ENCODE data around the gene NLGN4X.

Gene NLGN4X

DNA sequence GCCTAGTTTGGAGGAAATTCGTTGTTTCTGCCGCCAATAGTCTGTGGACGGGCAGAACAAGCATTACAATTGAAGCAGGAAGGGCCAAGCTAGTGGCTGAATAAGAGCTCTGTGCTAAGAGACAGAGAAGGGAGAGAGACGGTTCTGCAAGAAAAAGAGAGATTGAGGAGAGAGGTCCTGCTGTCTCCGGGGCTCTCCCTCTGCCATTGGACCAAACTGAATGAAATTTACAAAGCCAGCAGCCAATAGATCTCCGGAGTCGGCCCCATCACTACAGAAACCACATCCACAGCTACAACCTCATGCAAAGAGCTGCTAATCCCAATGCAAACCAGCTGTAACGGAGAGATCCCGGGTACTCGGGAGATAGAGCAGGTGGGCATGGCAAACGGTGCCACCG is at the start of gene NLGN4X:
NLGN4X (minus strand) TSS at position 148 of the 400 bp plus-strand sequence. CDS start 77,401 bp downstream, outside the sequence.
- no peak for DNase-seq (ENCODE audit: low read depth)

DNA sequence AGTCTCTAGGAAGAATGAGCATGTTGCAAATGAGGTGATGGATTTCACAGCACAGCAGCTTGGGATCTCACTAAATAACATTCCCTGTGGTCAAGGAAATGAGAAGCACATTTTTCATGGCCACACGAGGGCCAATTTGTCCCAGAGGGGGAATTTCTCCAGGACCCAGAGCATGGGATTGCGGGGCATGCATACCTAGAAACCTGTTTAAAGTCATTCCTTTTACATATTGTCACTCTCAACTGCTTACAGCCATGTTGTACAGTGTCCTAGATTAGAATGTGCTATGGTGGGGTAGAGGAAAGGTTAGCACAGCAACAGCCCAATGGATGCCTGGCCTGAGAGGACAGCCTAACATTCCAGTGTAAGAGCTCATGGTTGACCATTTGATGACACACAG is 37.4 kb upstream of the NLGN4X start:
- no peak for DNase-seq (ENCODE audit: low read depth)

DNA sequence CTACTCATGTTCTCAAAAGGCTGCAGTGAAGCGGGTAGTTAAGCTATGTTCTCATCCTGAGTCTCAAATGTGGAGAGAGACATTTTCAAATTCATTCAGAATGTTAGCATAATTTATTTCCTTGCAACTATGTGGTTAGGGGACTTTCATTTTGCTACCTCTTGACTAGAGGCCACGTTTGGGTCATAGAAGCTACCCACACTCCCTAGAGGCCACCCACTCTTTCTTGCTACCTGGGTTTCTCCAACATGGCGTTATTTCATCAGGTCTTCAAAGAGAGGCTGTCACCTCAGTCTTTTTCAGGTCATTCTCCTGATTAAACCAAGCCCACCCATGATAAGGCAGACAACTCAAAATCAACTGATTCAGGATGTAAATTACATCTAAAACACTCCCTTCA is 34.3 kb upstream of the NLGN4X start:
- no peak for DNase-seq (ENCODE audit: low read depth)

DNA sequence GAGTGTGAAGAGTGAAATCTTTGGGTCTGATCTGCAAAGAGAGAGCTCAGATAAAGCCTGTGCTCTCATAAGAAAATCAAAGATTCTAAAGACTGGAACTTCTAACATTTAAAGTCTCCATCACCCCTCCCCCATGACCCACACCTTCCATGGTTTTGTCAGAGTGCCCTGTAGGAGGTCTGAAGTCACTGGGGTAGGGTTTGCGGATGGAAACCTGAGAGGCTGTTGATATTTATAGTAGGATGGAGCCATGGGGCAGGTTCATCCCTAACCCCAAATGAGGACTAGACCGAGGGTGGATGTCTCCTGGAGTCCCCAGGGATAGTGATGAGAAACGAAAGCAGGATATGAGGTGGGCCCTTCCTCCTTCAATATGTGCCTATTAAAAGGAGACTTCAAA is 28.4 kb upstream of the NLGN4X start:
- no peak for DNase-seq (ENCODE audit: low read depth)

DNA sequence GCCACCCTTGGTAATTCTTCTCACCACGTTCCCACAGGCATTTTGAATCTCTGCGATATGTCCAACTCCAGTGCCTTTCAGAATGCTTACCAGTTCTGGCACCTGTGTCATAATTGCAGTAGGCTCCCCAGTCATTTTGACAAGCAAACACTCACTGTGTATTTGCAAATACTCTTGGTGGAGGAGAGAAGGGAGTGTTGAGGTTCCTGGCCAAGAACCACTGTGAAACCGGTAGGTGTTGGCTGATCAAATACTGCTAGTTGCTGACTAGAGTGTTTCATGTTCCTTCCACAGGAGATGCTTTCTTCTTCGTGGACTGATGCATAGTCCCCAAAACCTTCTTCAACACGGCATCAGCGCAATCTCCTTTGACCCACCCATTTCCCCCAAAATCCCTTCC is 16.0 kb upstream of the NLGN4X start:
- no peak for DNase-seq (ENCODE audit: low read depth)

DNA sequence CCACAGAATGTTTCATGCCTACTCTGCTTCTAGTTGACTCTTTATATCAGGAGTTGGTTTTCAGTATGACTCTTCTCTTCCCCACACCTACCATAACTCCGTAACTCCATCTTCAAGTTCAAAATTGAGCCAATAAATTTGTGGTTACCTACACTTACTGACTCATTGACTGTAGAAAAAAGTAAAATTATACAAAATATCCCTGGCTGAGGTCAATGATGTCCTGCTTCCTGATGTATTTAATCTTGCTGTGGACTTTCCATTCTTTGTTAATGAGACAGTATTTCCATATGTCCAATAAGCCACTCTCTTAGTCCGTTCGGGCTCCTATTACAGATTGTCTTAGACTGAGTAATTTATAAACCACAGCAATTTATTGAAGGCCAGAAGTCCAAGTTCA is 9.9 kb upstream of the NLGN4X start:
- DNase-seq (ENCODE audit: low read depth), result no peak

DNA sequence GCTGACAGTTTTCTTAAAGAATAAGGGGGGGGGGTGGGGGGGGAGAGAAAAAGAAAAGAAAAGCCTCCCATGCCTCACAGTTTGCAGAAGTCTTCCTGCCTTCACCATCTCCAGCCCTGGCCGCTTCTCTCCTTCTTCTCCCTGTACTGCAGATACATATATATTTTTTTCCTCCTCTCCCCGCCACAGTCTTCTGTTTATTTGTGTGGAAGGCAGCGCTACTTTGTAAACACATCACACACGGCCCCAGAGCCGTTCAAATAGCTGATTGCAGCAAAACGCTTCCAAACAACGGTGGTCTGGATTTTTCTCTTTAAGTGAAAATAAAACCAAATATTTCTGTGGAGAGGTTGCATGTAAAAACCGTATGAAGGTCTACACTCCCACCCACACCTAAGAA is 732 bp downstream of the NLGN4X start:
- no peak for DNase-seq (ENCODE audit: low read depth)

DNA sequence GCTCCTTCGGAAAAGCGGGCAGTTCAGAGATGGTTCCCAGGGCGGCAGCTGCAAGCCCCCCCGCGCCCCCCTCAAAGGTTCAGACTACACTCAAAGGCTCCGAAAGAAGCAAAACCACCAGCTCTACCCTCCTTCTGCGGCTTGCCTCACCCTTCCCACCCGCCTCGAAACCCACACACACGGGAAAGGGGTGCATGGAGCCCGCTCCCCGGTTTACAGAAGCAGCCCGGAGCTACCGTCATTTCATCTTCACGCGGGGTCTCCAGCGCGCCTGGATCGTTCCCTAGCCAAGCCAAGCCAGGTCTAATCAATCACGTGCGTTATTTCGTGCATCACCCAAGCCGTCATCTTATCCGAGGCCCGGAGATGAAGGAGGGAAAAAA is 1.2 kb downstream of the NLGN4X start:
- no peak for DNase-seq (ENCODE audit: low read depth)

DNA sequence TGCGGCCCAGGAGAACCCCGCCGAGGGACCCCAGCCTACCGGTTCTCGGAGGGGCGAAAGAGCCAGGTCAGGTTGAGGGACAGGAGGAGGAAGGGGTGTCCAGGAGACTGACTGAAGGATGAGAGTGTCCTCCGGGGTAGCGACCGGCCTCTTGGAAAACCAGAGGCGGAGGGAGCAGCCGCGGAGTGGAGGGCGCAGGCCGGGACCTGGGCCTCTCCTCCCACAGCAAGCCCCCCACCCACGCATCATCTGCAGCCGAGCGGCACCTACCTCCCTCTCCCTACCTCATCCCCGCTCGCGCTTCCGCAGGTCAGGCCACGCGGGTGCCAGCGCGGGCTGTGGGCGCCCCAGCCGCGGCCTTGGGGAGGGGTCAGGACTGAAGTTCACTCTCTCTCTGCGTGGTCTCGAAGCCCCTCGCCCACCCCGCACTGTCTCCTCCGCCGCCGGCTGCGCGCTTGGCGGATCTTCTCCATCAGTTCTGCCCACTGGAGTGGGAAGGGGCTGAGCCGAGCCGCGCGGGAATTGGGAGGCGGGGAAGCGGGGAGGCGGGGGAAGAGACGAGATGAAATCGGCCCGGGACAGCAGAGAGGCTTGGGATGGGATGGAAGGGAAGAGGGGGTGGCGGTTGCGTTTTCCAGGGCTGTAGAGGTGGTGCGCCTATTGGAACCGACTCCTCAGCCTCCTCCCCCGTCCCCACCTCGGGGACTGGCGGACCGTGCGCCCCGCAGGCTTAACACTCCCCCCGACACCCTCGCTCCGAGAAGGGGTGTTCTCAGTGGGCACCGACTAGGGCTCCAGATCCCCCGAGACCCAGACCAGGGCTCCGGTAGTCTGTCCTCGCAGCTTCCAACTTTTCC is 1.8 kb downstream of the NLGN4X start:
- no peak for DNase-seq (ENCODE audit: low read depth)

DNA sequence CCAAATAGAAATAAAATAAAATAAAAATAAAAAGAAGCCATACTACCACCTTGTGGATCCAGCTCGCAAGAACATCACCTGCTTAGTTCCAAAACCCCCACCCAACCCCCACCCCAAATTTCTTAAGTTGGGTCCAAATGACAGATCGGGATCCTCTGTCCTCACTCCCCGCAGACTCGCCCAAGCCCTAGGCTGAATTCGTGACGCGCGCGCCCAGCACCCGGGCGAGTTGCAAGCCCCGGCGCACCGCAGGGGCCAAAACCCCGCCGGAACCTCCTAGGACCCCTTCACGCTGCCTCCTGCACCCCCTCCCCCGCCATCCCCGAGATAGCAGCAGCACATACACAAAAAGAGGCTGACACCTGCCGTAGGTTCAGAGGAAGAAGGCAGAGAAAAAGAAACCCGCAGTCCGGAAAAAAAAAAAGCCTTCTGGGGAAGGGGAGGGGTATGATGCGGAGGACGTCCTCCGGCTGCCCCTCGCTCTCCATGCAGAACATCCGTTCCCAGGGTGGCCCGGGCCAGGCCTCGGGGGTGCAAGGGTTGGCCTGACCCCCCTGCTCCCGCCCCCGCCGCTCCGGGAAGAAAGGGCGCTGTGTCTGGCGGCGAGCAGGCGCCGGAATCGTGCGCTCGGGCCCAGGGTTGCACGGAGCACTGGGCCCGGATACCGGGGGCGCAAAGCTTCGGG is 2.6 kb downstream of the NLGN4X start:
- DNase-seq (ENCODE audit: low read depth), result no peak

DNA sequence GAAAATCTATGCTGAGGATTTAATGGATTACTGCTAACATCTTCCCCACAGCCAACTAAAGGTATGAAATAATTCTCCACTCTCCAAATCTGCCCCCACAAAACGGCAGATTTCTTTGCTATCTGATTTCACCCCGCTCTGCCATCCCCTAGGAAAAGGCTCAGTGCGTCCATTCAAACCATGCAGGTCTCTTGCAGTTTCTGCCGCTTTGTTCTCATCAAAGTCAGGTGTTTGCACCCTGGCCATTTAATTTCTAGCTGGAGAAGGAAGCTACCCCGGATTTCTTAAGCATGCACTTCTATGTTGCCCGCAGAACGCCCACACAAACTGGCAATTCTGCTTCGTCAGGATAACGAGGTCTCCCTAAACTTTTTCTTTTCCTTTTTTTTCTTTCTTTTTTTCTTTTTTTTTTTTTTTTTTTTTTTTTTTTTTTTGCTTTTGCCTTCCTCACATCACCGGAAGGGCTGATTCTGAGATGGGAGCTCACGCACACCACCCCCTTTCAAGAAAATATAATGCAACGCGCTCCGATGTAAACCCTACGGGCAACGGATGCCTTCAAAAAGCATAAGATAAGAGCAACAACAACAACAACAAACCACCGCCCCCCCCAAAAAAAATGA is 3.3 kb downstream of the NLGN4X start:
- DNase-seq (ENCODE audit: low read depth), result no peak

DNA sequence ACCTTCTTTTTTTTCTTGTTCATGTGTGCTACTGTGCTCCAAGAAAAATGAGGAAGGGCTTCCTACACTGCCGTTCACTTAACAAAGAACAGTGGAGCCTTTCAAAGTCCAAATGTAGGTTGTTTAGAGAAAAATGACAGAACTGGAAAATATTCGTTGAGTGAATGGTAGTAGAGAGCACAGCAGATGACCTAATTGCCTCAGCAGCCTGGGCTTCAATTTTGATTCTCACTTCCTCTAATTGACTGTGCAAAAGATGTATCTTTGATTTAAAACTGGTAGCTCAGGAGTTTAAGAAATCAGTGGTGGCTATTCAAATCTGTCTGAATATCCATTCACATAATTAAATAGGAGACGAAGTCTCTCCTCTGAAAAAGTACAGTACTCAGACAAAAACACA is 5.2 kb downstream of the NLGN4X start:
- DNase-seq (ENCODE audit: low read depth), result no peak

DNA sequence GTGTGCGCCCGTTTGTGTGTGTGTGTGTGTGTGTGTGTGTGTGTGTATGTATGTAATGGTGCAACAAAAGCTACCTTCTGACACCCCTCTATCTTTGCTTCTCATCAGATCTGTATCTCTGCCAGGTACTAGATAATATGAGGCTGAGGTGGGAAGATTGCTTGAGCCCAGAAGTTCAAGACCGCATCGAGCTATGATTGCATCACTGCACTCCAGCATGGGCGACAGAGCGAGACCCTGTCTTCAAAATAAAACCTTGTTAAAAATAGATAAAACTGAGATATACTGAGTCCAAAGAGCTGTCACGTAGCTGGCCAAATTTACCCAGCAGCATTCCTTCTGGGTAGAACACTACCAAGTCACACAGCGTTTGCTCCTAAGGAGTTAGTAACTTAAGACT is 18.4 kb downstream of the NLGN4X start:
- DNase-seq (ENCODE audit: low read depth), result no peak

DNA sequence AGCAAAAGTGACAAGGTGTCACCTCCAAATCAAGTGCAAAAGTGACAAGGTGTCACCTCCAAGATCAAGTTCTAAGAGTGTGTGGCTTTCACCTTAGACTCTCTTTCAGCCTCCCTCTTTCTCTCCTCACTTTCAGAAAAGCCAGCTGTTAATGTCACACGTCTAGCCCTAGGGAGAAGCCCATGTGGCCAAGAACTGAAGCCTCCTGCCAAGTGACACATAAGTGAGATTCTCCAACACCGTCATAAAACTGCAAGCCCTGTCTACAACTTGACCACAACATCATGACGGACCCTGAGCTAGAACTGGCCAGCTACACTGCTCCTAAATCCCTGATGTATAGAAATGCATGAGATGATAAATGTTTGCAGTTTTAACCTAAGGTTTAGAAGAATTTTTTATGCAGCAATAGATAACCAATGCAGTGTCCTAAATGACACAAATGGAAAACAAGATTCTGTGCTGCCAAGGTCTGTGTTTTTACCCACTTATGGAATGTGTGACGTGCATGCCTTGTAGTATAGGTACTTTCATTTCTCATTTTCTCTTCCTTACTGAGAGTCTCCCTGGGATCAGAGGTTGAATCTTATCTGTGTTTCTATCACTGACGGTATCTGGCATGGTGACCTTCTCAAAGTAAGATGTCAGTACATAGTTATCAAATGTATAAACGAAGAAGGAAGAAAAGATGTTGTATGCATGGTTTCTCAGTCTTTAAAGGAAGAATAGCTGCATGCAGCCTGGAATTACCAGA is 25.0 kb downstream of the NLGN4X start:
- no peak for DNase-seq (ENCODE audit: low read depth)

DNA sequence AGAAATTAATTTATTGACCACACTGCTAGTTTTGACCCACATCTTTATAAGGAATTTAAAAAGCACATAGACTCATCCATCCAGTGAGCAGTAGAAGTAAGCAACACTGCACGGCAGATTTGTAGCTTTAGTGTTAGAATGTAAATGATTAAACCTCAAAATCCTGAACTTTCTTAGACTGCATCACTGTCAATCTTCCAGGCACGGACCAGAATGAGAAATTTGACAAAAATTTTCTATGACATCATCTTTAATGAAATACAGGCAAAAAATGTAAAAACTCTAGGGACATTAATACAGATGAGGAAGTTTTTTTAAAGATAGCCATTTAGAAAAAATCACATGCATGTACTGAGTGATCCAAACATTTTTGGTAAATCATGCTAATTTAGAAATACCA is 29.2 kb downstream of the NLGN4X start:
- DNase-seq (ENCODE audit: low read depth), result no peak

DNA sequence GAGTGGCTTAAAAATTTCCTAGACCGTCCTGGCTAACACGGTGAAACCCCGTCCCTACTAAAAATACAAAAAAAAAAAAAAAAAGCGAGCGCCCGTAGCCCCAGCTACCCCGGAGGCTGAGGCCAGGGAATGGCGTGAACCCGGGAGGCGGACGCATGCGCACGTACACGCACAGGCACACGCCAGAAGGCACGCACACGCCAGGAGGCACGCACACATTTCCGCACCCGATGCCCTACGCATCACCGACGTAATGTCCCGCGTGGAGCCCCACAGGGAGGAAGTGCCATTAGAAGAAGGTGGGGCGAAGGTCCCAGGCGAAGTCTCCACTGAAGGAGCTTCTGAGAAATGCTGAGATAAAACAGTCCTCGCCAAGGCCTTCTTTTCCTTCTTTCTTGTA is 41.4 kb downstream of the NLGN4X start:
- no peak for DNase-seq (ENCODE audit: low read depth)

DNA sequence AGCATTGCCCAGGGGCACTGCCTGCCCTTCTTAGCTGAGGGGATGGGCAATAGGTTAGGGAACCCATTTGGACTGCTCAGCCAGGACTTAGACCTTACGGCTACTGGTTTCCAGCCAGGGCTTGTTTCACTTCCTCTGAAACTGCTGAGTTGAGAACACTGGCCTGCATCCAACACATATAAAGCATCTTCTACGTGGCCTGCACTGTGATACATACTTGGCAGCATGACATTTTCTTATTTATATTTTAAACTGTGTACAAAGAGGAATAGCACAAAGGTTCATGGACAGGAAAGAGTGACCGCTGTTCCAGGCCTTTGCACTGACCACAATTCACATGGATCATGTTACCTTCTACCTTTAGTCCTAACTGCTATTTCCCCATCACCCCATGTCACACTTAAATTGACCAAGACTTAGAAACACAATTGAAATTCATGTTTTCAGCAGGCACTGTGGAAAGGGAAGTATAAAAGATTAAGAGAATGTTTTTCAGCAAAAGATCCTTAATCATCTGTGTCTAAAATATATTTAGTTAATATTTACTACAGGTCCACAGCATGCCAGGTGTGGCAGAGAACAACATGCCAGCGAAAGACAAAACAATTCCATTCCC is 43.7 kb downstream of the NLGN4X start:
- DNase-seq (ENCODE audit: low read depth), result no peak

DNA sequence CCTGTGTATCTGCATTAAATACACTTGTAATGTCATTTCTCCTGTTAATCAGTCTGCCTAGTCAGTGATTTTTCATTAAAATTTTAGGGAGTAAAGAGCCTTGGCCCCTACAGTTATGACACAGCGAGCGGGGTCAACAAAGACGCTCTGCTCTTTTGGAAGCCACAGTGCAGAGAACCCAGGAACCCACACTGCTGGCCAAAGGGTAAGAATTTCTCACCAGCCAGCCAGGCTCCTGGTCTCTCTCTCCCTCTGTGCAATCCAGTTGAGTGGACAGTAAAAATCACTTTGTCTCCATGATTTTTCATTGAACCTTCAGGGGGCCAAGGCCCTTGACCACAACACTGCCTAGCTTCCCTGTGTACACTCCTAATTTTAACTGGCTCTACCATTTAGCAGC is 52.8 kb downstream of the NLGN4X start:
- DNase-seq (ENCODE audit: low read depth), result no peak

DNA sequence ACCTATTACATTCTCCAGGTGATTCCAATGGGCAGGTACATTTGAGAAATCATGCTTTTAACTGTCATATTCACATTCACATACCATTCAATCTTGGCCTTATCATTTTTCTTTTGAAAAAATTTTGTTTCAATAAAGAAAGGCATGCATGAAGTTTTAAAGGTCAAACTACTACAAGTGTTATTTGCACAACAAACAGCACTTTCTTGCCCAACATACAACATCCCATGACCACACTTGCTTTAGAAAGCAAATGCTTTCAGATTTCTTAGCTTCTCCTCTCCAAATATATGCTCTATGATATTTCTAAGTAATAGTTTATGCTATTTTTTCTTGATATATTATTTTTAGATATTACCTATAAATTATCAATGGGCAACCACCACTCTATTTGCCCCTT is 58.2 kb downstream of the NLGN4X start:
- DNase-seq (ENCODE audit: low read depth), result no peak

DNA sequence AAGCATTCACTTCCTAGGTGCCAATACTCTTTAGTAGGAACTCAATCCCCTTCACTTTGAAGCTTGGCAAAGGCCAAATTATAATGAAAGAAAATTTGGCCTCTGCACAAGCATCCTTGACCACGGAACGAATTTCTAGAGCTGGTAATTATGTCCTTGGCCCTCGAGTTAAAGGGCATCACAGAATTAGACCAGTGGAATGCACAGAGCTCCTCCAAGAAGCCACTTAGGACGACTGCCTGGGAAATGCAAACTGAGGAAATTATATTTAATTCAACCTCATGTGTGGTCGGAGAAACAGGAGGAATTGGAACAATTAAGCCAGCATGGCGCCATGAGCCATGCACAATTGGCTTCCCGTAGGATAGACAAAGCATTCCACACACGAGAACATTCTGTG is 59.3 kb downstream of the NLGN4X start:
- DNase-seq (ENCODE audit: low read depth), result no peak

DNA sequence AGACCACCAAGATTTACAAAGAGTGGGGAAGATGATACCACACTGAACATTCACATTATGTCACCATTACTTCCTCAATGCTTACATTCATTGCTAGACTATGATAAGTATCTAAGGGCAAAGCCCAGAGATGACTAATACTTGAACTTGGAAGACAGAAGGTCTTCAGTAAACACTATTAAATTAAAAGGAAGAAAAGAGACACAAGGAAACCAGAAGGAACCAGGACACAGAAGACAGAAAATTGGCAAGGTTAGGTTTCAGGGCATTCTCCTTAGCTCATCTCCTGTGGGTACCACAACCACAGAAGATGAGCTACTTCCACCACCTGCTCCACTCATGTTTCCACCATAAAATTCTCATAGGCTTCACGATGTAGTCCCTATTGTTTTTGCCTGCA is 64.9 kb downstream of the NLGN4X start:
- no peak for DNase-seq (ENCODE audit: low read depth)

DNA sequence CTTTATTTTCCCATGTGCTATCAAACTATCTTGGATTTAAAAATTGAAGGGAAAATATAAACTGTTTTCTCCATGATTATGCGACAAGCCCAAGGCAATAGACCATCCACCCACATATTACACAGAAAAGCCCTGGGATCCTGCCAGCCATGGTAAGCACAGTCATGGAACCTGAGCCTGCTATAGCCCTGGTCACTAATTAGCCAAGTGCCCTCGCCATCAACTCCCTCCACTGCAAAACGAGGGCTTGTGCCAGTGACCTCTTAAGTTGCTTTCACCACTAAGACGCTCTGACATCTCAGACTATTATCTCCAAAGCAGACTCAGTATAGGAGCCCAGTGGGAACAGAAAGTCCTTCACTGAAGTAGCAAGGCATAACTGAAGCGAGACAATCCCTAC is 69.2 kb downstream of the NLGN4X start:
- no peak for DNase-seq (ENCODE audit: low read depth)

All from activated T-helper 1 cell treated with Interleukin-2 at 50 U/mL for 16 hours (primary cell).